Activated T-cell treated with anti-CD3 and anti-CD28 coated beads, Interleukin-2, amount 50 U/mL, for 72 hours (primary cell): ENCODE data around the gene MED13L. TPM values are rescaled to one million over a fixed set of nuclear protein-coding genes. Genes with fewer than 3 reads are reported as not detected.
A peak's percentile ranks its signal among the peaks of the same experiment; 100 is the strongest.

ENCODE experiments used
- ATAC-seq, 2 donors: fragments of 150-1000 bp; cut with Tn5 transposase; replicated peaks in 1 of 2; 2 replicates each; pipeline ENCODE4 v1.10.0; 2021; ENCODE audit warnings: moderate library complexity in 2 of 2, mild to moderate bottlenecking in 1 of 2
- DNase-seq, 2 donors: peaks; one replicate each; pipeline ENCODE4 v3.0.0; 2021 to 2022; ENCODE audit warnings: mixed read lengths in 1 of 2
- H3K27ac Mint-ChIP-seq: one replicate; pipeline ENCODE4 v1.8.0; 2022; ENCODE audit warnings: mild to moderate bottlenecking, moderate library complexity, mixed read lengths
- H3K27me3 Mint-ChIP-seq: one replicate; pipeline ENCODE4 v1.8.0; 2022; ENCODE audit warnings: low read depth, mixed read lengths
- H3K36me3 Mint-ChIP-seq, 2 donors: one replicate each; pipeline ENCODE4 v1.8.0; 2022; ENCODE audit warnings: mixed read lengths in 2 of 2, mild to moderate bottlenecking in 1 of 2; ENCODE audit not compliant: insufficient read depth in 2 of 2
- H3K4me1 Mint-ChIP-seq: one replicate; pipeline ENCODE4 v1.8.0; 2022; ENCODE audit warnings: low read depth, mixed read lengths
- H3K4me3 Mint-ChIP-seq, 2 donors: one replicate each; pipeline ENCODE4 v1.8.0; 2022; ENCODE audit warnings: mild to moderate bottlenecking in 2 of 2, mixed read lengths in 2 of 2, moderate library complexity in 2 of 2
- H3K9me3 Mint-ChIP-seq, 2 donors: one replicate each; pipeline ENCODE4 v1.8.0; 2022; ENCODE audit warnings: mixed read lengths in 2 of 2
- total RNA-seq, 2 donors: library from RNA; stranded (reverse); gene quantifications; one replicate each; pipeline ENCODE4 v1.2.3, GENCODE V29; 2022

MED13L gene
- 10 to 100 TPM; 72.8 to 74.5 TPM for total RNA-seq

GRCh38 chr12:116277467-116278278 lies at the start of gene MED13L:
Gene MED13L, minus strand, starts transcription at chr12:116277693. Its CDS starts 562 bp downstream, at chr12:116277131.
- Mint-ChIP-seq H3K27me3 (no peaks in the 10 kb centered on the region), H3K27ac (peak within 1 kb of the TSS; percentile 98), H3K9me3 (no peaks in the 10 kb centered on the region), H3K4me1 (peaks cover 48% of the 10 kb centered on the region), H3K36me3 (peaks cover 1 to 7% of the 10 kb centered on the region in 2 donors), H3K4me3 (peak within 1 kb of the TSS; percentile 97)
- peak; percentile 85 to 91 for DNase-seq
- peak; percentile 84 to 85 for ATAC-seq

GRCh38 chr12:116325336-116325664 lies 47.8 kb upstream of the MED13L start:
- peak; percentile 12 to 25 for DNase-seq
- peaks cover 32% of the 10 kb centered on the region for H3K4me1 Mint-ChIP-seq
- peak overlapping the region; percentile 54 to 77 for H3K4me3 Mint-ChIP-seq

GRCh38 chr12:116324654-116325335 lies 47.3 kb upstream of the MED13L start:
- no peak for DNase-seq
- Mint-ChIP-seq H3K4me1 (peaks cover 37% of the 10 kb centered on the region), H3K27ac (peak overlapping the region; percentile 66), H3K9me3 (peaks cover 0 to 2% of the 10 kb centered on the region in 2 donors), H3K36me3 (no peaks in the 10 kb centered on the region), H3K4me3 (peak overlapping the region; percentile 54 to 77), H3K27me3 (no peaks in the 10 kb centered on the region)
- ATAC-seq, result peak; percentile 39 to 42

More at GRCh38 chr12:116325336-116325664, 47.8 kb upstream of the MED13L start:
- Mint-ChIP-seq H3K9me3 (peaks cover 0 to 2% of the 10 kb centered on the region in 2 donors), H3K27ac (peak overlapping the region; percentile 66), H3K36me3 (no peaks in the 10 kb centered on the region), H3K27me3 (no peaks in the 10 kb centered on the region)
- ATAC-seq, result peak; percentile 72 to 78

- Mint-ChIP-seq H3K27me3 (no peaks in the 10 kb centered on the region), H3K4me3 (peak overlapping the region; percentile 30 to 77), H3K36me3 (no peaks in the 10 kb centered on the region), H3K4me1 (peaks cover 48% of the 10 kb centered on the region), H3K27ac (peak overlapping the region; percentile 73), H3K9me3 (peaks cover 0 to 2% of the 10 kb centered on the region in 2 donors)
- peak; percentile 53 to 73 for ATAC-seq
- no peak for DNase-seq
These were observed 46.2 kb upstream of the MED13L start for GRCh38 chr12:116323406-116324386.

GRCh38 chr12:116321913-116322312 lies 44.4 kb upstream of the MED13L start:
- H3K27ac Mint-ChIP-seq, result no peak overlapping the region
- no peaks in the 10 kb centered on the region for H3K36me3 Mint-ChIP-seq
- H3K4me3 Mint-ChIP-seq, result no peak overlapping the region
- H3K27me3 Mint-ChIP-seq, result no peaks in the 10 kb centered on the region
- H3K4me1 Mint-ChIP-seq, result peaks cover 49% of the 10 kb centered on the region
- H3K9me3 Mint-ChIP-seq, result peaks cover 0 to 2% of the 10 kb centered on the region in 2 donors
- DNase-seq (no peak), ATAC-seq (no peak)

- Mint-ChIP-seq H3K4me3 (no peak overlapping the region), H3K4me1 (peaks cover 49% of the 10 kb centered on the region), H3K36me3 (no peaks in the 10 kb centered on the region), H3K27ac (no peak overlapping the region), H3K27me3 (no peaks in the 10 kb centered on the region), H3K9me3 (peaks cover 0 to 2% of the 10 kb centered on the region in 2 donors)
- no peak for DNase-seq
- no peak for ATAC-seq
These were observed 43.3 kb upstream of the MED13L start for GRCh38 chr12:116320791-116321217.

- H3K36me3 Mint-ChIP-seq, result peaks cover 0 to 2% of the 10 kb centered on the region in 2 donors
- peak; percentile 27 to 47 for DNase-seq
- ATAC-seq, result peak; percentile 70 to 84
- H3K27me3 Mint-ChIP-seq, result no peaks in the 10 kb centered on the region
- peaks cover 48% of the 10 kb centered on the region for H3K4me1 Mint-ChIP-seq
- H3K27ac Mint-ChIP-seq, result no peak overlapping the region
- peaks cover 0 to 2% of the 10 kb centered on the region in 2 donors for H3K9me3 Mint-ChIP-seq
- H3K4me3 Mint-ChIP-seq, result peak overlapping the region; percentile 65 to 67
These were observed 42.6 kb upstream of the MED13L start for GRCh38 chr12:116319898-116320621.

GRCh38 chr12:116319233-116319897 lies 41.9 kb upstream of the MED13L start:
- Mint-ChIP-seq H3K4me1 (peaks cover 43% of the 10 kb centered on the region), H3K4me3 (peak overlapping the region; percentile 65 to 67), H3K9me3 (peaks cover 0 to 2% of the 10 kb centered on the region in 2 donors), H3K27me3 (no peaks in the 10 kb centered on the region), H3K27ac (no peak overlapping the region), H3K36me3 (peaks cover 0 to 2% of the 10 kb centered on the region in 2 donors)
- ATAC-seq (peak in 1 of 2 donors; percentile 14), DNase-seq (no peak)

GRCh38 chr12:116318576-116319232 lies 41.2 kb upstream of the MED13L start:
- ATAC-seq, result no peak
- H3K27ac Mint-ChIP-seq, result no peak overlapping the region

GRCh38 chr12:116317986-116318575 lies 40.6 kb upstream of the MED13L start:
- no peak overlapping the region for H3K4me3 Mint-ChIP-seq
- H3K27me3 Mint-ChIP-seq, result no peaks in the 10 kb centered on the region
- H3K27ac Mint-ChIP-seq, result no peak overlapping the region
- H3K4me1 Mint-ChIP-seq, result peaks cover 38% of the 10 kb centered on the region
- DNase-seq (no peak), ATAC-seq (no peak)
- peaks cover 0 to 2% of the 10 kb centered on the region in 2 donors for H3K36me3 Mint-ChIP-seq
- no peaks in the 10 kb centered on the region for H3K9me3 Mint-ChIP-seq

More at GRCh38 chr12:116318576-116319232, 41.2 kb upstream of the MED13L start:
- no peak for DNase-seq
- Mint-ChIP-seq H3K9me3 (no peaks in the 10 kb centered on the region), H3K36me3 (peaks cover 0 to 2% of the 10 kb centered on the region in 2 donors), H3K4me3 (peak overlapping the region in 1 of 2 donors; percentile 65), H3K27me3 (no peaks in the 10 kb centered on the region), H3K4me1 (peaks cover 41% of the 10 kb centered on the region)

GRCh38 chr12:116317139-116317538 lies 39.6 kb upstream of the MED13L start:
- H3K27ac Mint-ChIP-seq, result no peak overlapping the region
- ATAC-seq (no peak), DNase-seq (no peak)
- peaks cover 38% of the 10 kb centered on the region for H3K4me1 Mint-ChIP-seq
- no peak overlapping the region for H3K4me3 Mint-ChIP-seq
- peaks cover 4% of the 10 kb centered on the region for H3K27me3 Mint-ChIP-seq
- no peaks in the 10 kb centered on the region for H3K9me3 Mint-ChIP-seq
- peaks cover 0 to 2% of the 10 kb centered on the region in 2 donors for H3K36me3 Mint-ChIP-seq
